C4-2B (cell line): ENCODE results near the gene EFCC1.

Source experiments
- CTCF ChIP-seq: fragments of 450-650 bp; conservative IDR thresholded peaks from 2 replicates; pipeline ENCODE4 v1.5.1; 2017; ENCODE audit warnings: mild to moderate bottlenecking
- ZFX ChIP-seq: fragments of 450-650 bp; IDR thresholded peaks from 2 replicates; pipeline ENCODE4 v1.6.1; 2017

DNA sequence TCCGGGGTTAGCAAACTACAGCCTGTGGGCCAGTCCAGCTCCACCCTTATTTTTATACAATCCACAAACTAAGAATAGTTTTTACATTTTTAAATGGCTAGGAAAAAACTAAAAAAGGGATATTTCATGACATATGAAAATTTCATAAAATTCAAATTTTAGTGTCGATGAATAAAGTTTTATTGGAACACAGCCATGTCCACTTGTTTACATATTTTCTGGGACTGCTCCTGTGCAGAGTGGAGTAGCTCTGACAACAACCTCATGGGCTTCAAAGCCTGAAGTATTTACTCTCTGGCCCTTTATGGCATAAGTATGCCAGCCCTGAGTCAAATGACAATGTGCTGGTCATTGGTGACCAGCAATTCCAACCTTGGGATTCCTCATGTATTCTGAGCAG, 17.2 kb downstream of the EFCC1 start:
- TF ChIP-seq CTCF (no peak), ZFX (no peak)
